Adrenal gland (tissue), 5 donors: ENCODE data around the gene GSTO2.

Experiments used
- POLR2A ChIP-seq, 2 donors: fragments of 450-650 bp; IDR thresholded peaks; one replicate each; pipeline ENCODE4 v1.6.1; 2017; ENCODE audit warnings: antibody characterized with exemption in 2 of 2, mild to moderate bottlenecking in 2 of 2, moderate library complexity in 1 of 2
- TF ChIP-seq, protein P1 (sequence below), 6 experiments: fragments of 450-650 bp in 4 of 6; fragments of 200-600 bp in 2 of 6; sonication (generic) in 1 of 6; IDR thresholded peaks; 1 replicate in 5 of 6; 2 replicates in 1 of 6; pipeline versions ENCODE4 v1.5.1 to v1.8.0; 2016 to 2021; ENCODE audit warnings: antibody characterized with exemption in 6 of 6, mild to moderate bottlenecking in 2 of 6, moderate library complexity in 1 of 6
- donor health status: DM: no; HTN: no; CAD: no.

DNA sequence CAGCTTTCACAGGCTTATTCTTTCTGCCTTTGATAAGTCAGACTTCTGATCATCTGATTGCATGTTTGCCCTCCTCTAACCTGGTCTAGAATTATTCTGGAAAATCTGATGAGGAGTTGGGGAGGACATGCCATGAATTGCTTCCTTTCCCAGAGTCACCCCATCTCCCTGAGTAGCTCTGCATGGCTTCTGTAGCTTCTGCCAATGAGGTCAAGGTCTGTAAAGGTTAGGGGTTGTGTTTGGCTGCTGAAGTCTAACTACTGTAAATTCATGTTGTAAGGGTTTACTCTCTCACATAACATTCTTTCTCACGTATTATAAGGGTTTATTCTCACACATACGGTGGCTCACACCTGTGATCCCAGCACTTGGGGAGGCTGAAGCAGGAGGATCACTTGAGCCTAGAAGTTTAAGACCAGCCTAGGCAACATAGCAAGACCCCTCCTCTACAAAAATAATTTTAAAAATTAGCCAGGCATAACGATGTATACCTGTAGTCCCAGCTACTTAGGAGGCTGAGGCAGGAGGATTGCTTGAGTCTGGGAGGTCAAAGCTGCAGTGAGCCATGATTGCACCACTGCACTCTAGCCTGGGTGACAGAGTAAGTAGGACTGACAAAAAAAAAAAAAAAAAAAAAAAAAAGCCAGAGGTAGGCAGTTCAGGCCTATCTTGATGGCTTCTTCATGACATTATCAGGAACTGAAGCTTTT lies 10.7 kb downstream of the GSTO2 start:
- TF ChIP-seq, protein P1, sequence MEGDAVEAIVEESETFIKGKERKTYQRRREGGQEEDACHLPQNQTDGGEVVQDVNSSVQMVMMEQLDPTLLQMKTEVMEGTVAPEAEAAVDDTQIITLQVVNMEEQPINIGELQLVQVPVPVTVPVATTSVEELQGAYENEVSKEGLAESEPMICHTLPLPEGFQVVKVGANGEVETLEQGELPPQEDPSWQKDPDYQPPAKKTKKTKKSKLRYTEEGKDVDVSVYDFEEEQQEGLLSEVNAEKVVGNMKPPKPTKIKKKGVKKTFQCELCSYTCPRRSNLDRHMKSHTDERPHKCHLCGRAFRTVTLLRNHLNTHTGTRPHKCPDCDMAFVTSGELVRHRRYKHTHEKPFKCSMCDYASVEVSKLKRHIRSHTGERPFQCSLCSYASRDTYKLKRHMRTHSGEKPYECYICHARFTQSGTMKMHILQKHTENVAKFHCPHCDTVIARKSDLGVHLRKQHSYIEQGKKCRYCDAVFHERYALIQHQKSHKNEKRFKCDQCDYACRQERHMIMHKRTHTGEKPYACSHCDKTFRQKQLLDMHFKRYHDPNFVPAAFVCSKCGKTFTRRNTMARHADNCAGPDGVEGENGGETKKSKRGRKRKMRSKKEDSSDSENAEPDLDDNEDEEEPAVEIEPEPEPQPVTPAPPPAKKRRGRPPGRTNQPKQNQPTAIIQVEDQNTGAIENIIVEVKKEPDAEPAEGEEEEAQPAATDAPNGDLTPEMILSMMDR (IDR thresholded peaks at IDR 0.05) = no peak
- TF ChIP-seq POLR2A (IDR thresholded peaks at IDR 0.05) = no peak
